HG03135 (cell line): ENCODE results near the gene PKP1.

Experiments
- ATAC-seq: cut with Tn5 transposase; IDR thresholded peaks from one replicate; pipeline ENCODE4 v1.9.1; 2021; ENCODE audit warnings: mild to moderate bottlenecking, moderate library complexity; ENCODE audit not compliant: unreplicated experiment

Gene PKP1

GRCh38 chr1:201280884-201281283 is 2.4 kb upstream of the PKP1 start:
- no peak for ATAC-seq

GRCh38 chr1:201281573-201281972 is 1.7 kb upstream of the PKP1 start:
- no peak for ATAC-seq

- ATAC-seq: no peak
Observed at GRCh38 chr1:201282216-201282615, 1.1 kb upstream of the PKP1 start.

GRCh38 chr1:201283836-201284553 is 689 bp downstream of the PKP1 start:
- no peak for ATAC-seq

GRCh38 chr1:201284636-201285035 is 1.3 kb downstream of the PKP1 start:
- no peak for ATAC-seq

- no peak for ATAC-seq
Observed at GRCh38 chr1:201285846-201286245, 2.5 kb downstream of the PKP1 start.

- no peak for ATAC-seq
Observed at GRCh38 chr1:201286445-201286844, 3.1 kb downstream of the PKP1 start.

GRCh38 chr1:201288007-201288406 is 4.7 kb downstream of the PKP1 start:
- no peak for ATAC-seq

GRCh38 chr1:201288765-201289164 is 5.5 kb downstream of the PKP1 start:
- ATAC-seq: no peak

GRCh38 chr1:201290551-201290950 is 7.2 kb downstream of the PKP1 start:
- ATAC-seq: no peak

GRCh38 chr1:201291916-201292315 is 8.6 kb downstream of the PKP1 start:
- no peak for ATAC-seq

- no peak for ATAC-seq
Observed at GRCh38 chr1:201294876-201295275, 11.6 kb downstream of the PKP1 start.

GRCh38 chr1:201295346-201295745 is 12.0 kb downstream of the PKP1 start:
- no peak for ATAC-seq

GRCh38 chr1:201295861-201296260 is 12.6 kb downstream of the PKP1 start:
- ATAC-seq: no peak

- no peak for ATAC-seq
Observed at GRCh38 chr1:201296352-201296751, 13.0 kb downstream of the PKP1 start.

GRCh38 chr1:201298396-201299381 is 15.4 kb downstream of the PKP1 start:
- ATAC-seq: no peak

- no peak for ATAC-seq
Observed at GRCh38 chr1:201299968-201300367, 16.7 kb downstream of the PKP1 start.

- ATAC-seq: no peak
Observed at GRCh38 chr1:201300641-201301040, 17.3 kb downstream of the PKP1 start.

- ATAC-seq: no peak
Observed at GRCh38 chr1:201302163-201303152, 19.2 kb downstream of the PKP1 start.

- no peak for ATAC-seq
Observed at GRCh38 chr1:201304126-201304525, 20.8 kb downstream of the PKP1 start.

- ATAC-seq: no peak
Observed at GRCh38 chr1:201305815-201306214, 22.5 kb downstream of the PKP1 start.
